ENCODE results near the gene CEBPZOS.

The CEBPZOS gene

DNA sequence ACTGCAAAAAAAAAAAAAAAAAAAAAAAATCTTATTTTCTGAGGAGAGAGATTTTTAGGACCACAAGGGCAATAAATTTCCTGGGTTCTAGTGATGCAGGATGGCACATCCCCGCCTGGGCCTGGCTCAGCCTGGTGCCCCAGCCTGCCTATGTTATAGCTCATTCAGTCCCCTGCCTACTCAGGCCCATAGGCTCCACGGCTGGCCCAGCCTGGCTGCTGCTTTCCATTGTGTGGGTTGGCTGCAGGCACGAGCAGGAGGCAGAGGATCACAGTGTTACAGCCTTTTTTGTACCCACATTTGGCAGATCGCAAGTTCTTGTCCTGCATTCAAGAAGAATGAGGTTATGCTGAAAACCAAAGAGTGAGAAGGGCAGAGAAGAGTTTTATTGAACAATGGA is 5.0 kb upstream of the CEBPZOS start:
- no peak for ATAC-seq
- TF ChIP-seq RARB (CRISPR knock-in tag; IDR thresholded peaks at IDR 0.05) (no peak), PPARA (CRISPR knock-in tag; IDR thresholded peaks at IDR 0.05; ENCODE audit: borderline replicate concordance) (no peak), ZNF565 (CRISPR knock-in tag; conservative IDR thresholded peaks at IDR 0.05; ENCODE audit: low read depth) (no peak), OSR1 (CRISPR knock-in tag; IDR thresholded peaks at IDR 0.05) (no peak), ZC3H10 (CRISPR knock-in tag; IDR thresholded peaks at IDR 0.05) (no peak), SNAI2 (CRISPR knock-in tag; IDR thresholded peaks at IDR 0.05) (no peak), POU6F1 (CRISPR knock-in tag; IDR thresholded peaks at IDR 0.05; ENCODE audit: borderline replicate concordance, low read depth) (no peak)

- ATAC-seq: no peak
- TF ChIP-seq ARNTL (CRISPR knock-in tag; IDR thresholded peaks at IDR 0.05; ENCODE audit: borderline replicate concordance, low read depth) (no peak), SNAI2 (CRISPR knock-in tag; IDR thresholded peaks at IDR 0.05) (no peak)
- TF ChIP-seq, protein P1, sequence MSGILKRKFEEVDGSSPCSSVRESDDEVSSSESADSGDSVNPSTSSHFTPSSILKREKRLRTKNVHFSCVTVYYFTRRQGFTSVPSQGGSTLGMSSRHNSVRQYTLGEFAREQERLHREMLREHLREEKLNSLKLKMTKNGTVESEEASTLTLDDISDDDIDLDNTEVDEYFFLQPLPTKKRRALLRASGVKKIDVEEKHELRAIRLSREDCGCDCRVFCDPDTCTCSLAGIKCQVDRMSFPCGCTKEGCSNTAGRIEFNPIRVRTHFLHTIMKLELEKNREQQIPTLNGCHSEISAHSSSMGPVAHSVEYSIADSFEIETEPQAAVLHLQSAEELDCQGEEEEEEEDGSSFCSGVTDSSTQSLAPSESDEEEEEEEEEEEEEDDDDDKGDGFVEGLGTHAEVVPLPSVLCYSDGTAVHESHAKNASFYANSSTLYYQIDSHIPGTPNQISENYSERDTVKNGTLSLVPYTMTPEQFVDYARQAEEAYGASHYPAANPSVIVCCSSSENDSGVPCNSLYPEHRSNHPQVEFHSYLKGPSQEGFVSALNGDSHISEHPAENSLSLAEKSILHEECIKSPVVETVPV (CRISPR knock-in tag; IDR thresholded peaks at IDR 0.05): no peak
These were observed 4.5 kb upstream of the CEBPZOS start for GRCh38 chr2:37191747-37192146.

- no peak for ATAC-seq
- TF ChIP-seq, protein P1 (CRISPR knock-in tag; IDR thresholded peaks at IDR 0.05): no peak
- TF ChIP-seq, protein P2, sequence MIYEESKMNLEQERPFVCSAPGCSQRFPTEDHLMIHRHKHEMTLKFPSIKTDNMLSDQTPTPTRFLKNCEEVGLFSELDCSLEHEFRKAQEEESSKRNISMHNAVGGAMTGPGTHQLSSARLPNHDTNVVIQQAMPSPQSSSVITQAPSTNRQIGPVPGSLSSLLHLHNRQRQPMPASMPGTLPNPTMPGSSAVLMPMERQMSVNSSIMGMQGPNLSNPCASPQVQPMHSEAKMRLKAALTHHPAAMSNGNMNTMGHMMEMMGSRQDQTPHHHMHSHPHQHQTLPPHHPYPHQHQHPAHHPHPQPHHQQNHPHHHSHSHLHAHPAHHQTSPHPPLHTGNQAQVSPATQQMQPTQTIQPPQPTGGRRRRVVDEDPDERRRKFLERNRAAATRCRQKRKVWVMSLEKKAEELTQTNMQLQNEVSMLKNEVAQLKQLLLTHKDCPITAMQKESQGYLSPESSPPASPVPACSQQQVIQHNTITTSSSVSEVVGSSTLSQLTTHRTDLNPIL (CRISPR knock-in tag; IDR thresholded peaks at IDR 0.05; ENCODE audit: low read depth): no peak
- TF ChIP-seq CSDC2 (CRISPR knock-in tag; IDR thresholded peaks at IDR 0.05) (no peak), ZC3H10 (CRISPR knock-in tag; IDR thresholded peaks at IDR 0.05) (no peak), ZNF8 (CRISPR knock-in tag; IDR thresholded peaks at IDR 0.05) (no peak), ZFP3 (CRISPR knock-in tag; IDR thresholded peaks at IDR 0.05) (no peak), POU6F1 (CRISPR knock-in tag; IDR thresholded peaks at IDR 0.05; ENCODE audit: borderline replicate concordance, low read depth) (no peak), PATZ1 (CRISPR knock-in tag; IDR thresholded peaks at IDR 0.05; ENCODE audit: borderline replicate concordance) (no peak), OSR1 (CRISPR knock-in tag; IDR thresholded peaks at IDR 0.05) (no peak), PPARA (CRISPR knock-in tag; IDR thresholded peaks at IDR 0.05; ENCODE audit: borderline replicate concordance) (no peak), RARB (CRISPR knock-in tag; IDR thresholded peaks at IDR 0.05) (no peak), ISL1 (CRISPR knock-in tag; IDR thresholded peaks at IDR 0.05) (no peak)
- TF ChIP-seq, protein P3, sequence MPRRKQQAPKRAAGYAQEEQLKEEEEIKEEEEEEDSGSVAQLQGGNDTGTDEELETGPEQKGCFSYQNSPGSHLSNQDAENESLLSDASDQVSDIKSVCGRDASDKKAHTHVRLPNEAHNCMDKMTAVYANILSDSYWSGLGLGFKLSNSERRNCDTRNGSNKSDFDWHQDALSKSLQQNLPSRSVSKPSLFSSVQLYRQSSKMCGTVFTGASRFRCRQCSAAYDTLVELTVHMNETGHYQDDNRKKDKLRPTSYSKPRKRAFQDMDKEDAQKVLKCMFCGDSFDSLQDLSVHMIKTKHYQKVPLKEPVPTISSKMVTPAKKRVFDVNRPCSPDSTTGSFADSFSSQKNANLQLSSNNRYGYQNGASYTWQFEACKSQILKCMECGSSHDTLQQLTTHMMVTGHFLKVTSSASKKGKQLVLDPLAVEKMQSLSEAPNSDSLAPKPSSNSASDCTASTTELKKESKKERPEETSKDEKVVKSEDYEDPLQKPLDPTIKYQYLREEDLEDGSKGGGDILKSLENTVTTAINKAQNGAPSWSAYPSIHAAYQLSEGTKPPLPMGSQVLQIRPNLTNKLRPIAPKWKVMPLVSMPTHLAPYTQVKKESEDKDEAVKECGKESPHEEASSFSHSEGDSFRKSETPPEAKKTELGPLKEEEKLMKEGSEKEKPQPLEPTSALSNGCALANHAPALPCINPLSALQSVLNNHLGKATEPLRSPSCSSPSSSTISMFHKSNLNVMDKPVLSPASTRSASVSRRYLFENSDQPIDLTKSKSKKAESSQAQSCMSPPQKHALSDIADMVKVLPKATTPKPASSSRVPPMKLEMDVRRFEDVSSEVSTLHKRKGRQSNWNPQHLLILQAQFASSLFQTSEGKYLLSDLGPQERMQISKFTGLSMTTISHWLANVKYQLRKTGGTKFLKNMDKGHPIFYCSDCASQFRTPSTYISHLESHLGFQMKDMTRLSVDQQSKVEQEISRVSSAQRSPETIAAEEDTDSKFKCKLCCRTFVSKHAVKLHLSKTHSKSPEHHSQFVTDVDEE (CRISPR knock-in tag; IDR thresholded peaks at IDR 0.05): no peak
These were observed 3.7 kb upstream of the CEBPZOS start for GRCh38 chr2:37192551-37192950.

Measured in SK-N-SH treated with all-trans-retinoic acid at 6 μM for 48 hours (cell line).